ENCODE results near the gene LHFPL3. TPM values are rescaled to one million over a fixed set of nuclear protein-coding genes. Genes with fewer than 3 reads are reported as not detected.

LHFPL3 gene
- total and polyA plus RNA-seq, 9 of the 15 experiments (the other 6 are each of a cell fraction or from before 2014, with no cell fraction given) = 0.21 to 0.52 TPM; not detected in 7

GRCh38 chr7:104914421-104914820 is 586.0 kb downstream of the LHFPL3 start:
- TSS peak; percentile 79 for BruUV-seq (replicated peaks)
- H2AFZ ChIP-seq (ENCODE audit: low read depth, low read length) = peak overlapping the region; percentile 67
- TF ChIP-seq RBM15 (IDR thresholded peaks at IDR 0.05; ENCODE audit: insufficient read depth, low read length) (no peak), KLF6 (CRISPR knock-in tag; IDR thresholded peaks at IDR 0.05; ENCODE audit: borderline replicate concordance) (no peak), CHCHD3 (CRISPR knock-in tag; IDR thresholded peaks at IDR 0.05) (no peak), BCLAF1 (IDR thresholded peaks at IDR 0.05; ENCODE audit: borderline replicate concordance in 1 of 2, control insufficient read depth in 1 of 2, low read depth in 2 of 2, low read length in 1 of 2) (no peak), SNAPC5 (CRISPR knock-in tag; IDR thresholded peaks at IDR 0.05) (no peak), RBM34 (IDR thresholded peaks at IDR 0.05; ENCODE audit: borderline replicate concordance, insufficient read depth, low read length) (no peak), KHSRP (IDR thresholded peaks at IDR 0.05) (no peak), ZNF12 (CRISPR knock-in tag; IDR thresholded peaks at IDR 0.05) (no peak), ZNF512 (tag; IDR thresholded peaks at IDR 0.05) (no peak), TCF7 (IDR thresholded peaks at IDR 0.05; ENCODE audit: borderline replicate concordance) (no peak), ZBTB34 (CRISPR knock-in tag; IDR thresholded peaks at IDR 0.05) (no peak), ZNF766 (CRISPR knock-in tag; conservative IDR thresholded peaks at IDR 0.05) (no peak), SREBF2 (CRISPR knock-in tag; IDR thresholded peaks at IDR 0.05) (no peak), FUS (optimal IDR thresholded peaks at IDR 0.05; ENCODE audit: low read depth, low read length) (no peak)
- peak overlapping the region in 1 of 2 experiments; percentile 11; a peak in 1 of 4 replicates for H3K9ac ChIP-seq (ENCODE audit: insufficient read depth in 1 of 2, low read depth in 2 of 2, low read length in 2 of 2)
- 23% methylated on average over 2 of the region's 2 CpGs for WGBS (ENCODE audit: insufficient coverage, low coverage, missing lambda C conversion rate)
- in situ Hi-C loops (cut with MboI) (loop anchor here (25.0 kb wide), 1 partner anchor 1352 kb away; no protein-coding TSS in a partner anchor), intact Hi-C loops (cut with micrococcal nuclease) (no loop called here)
- H3K4me1 ChIP-seq (replicated peaks in 1 of 2; ENCODE audit: control insufficient read depth in 2 of 2, insufficient read depth in 2 of 2, low read length in 2 of 2) = no peaks in the 10 kb centered on the region; a peak in 1 of 5 replicates
- FAIRE-seq = no peak
- H3K36me3 ChIP-seq (ENCODE audit: control insufficient read depth, insufficient read depth, low read length) = no peaks in the 10 kb centered on the region
- H3K4me3 ChIP-seq = 0 out of 2 replicates have a peak overlapping the region, but pooled peaks have one; percentile 8
- ATAC-seq = peak; percentile 44; the same call in 2 of the 3 replicates
- no peak overlapping the region for H3K27ac ChIP-seq (ENCODE audit: extremely low read depth, low read depth, low read length)
- CTCF ChIA-PET (ENCODE audit: low intra/inter-chr PET ratio) = no interaction called here
- POLR2A ChIA-PET = interaction anchor here (0.6 kb wide), 1 partner anchor 20 kb away, joined by 3 read pairs; no protein-coding TSS in a partner anchor
- H3K27me3 ChIP-seq (ENCODE audit: control insufficient read depth in 2 of 2, insufficient read depth in 2 of 2, low read length in 2 of 2) = peaks cover 9 to 19% of the 10 kb centered on the region in 2 experiments; a peak in 4 of 5 replicates
- H3K79me2 ChIP-seq (ENCODE audit: control insufficient read depth, insufficient read depth, low read length) = no peaks in the 10 kb centered on the region
- no peak for DNase-seq (ENCODE audit: extremely low read depth in 1 of 4, low spot score in 3 of 4)
- peak overlapping the region; percentile 66 for H3K4me2 ChIP-seq (ENCODE audit: insufficient read depth, low read length)
- H3K9me1 ChIP-seq (ENCODE audit: control insufficient read depth, insufficient read depth, low read length) = no peaks in the 10 kb centered on the region
- H3K9me3 ChIP-seq (replicated peaks; ENCODE audit: control insufficient read depth, insufficient read depth, low read depth, low read length) = no peaks in the 10 kb centered on the region
- H4K20me1 ChIP-seq (replicated peaks; ENCODE audit: control insufficient read depth, insufficient read depth, low read length) = no peaks in the 10 kb centered on the region; the same call in 1 of the 2 replicates

Measured in K562 (cell line).